ENCODE measurements around the gene DDX6. TPM values are rescaled to one million over a fixed set of nuclear protein-coding genes. Genes with fewer than 3 reads are reported as not detected.
"Not testable (repeated sequence)": the region's sequence is repeated elsewhere in the genome, so short reads cannot be mapped to it uniquely, and the experiment has no call there.

The DDX6 gene
- total and polyA plus RNA-seq, 10 of the 15 experiments (the other 5 are each of a cell fraction or from before 2014, with no cell fraction given), result 6.6 to 119 (median 48.8) TPM

GRCh38 chr11:118761981-118762380, 29.0 kb downstream of the DDX6 start:
- ChIA-PET CTCF (interaction anchor here (1.5 to 1.6 kb wide), 2 partner anchors 28 to 72 kb away, joined by 4 to 5 read pairs; no protein-coding TSS in a partner anchor), POLR2A (interaction anchor here (2.0 kb wide), 1 partner anchor 31 kb away, joined by 5 read pairs; no protein-coding TSS in a partner anchor), SMC1A (ENCODE audit: uncharacterized antibody, unreplicated experiment) (interaction anchor here (0.8 to 1.1 kb wide), 2 partner anchors 28 to 67 kb away, joined by 3 read pairs; no protein-coding TSS in a partner anchor)
- H3K4me2 ChIP-seq (ENCODE audit: control insufficient read depth, insufficient read depth); H3K27me3 ChIP-seq (replicated peaks in 1 of 2; ENCODE audit: control insufficient read depth in 2 of 2, insufficient read depth in 2 of 2, low read length in 1 of 2); H2AFZ ChIP-seq (ENCODE audit: control insufficient read depth, low read depth, low read length); FAIRE-seq; H3K4me3 ChIP-seq; H4K20me1 ChIP-seq (ENCODE audit: control insufficient read depth, insufficient read depth); H3K9ac ChIP-seq (ENCODE audit: control insufficient read depth, insufficient read depth, low read length); H3K79me2 ChIP-seq (ENCODE audit: control insufficient read depth, insufficient read depth, low read length); H3K9me3 ChIP-seq (replicated peaks; ENCODE audit: control insufficient read depth, insufficient read depth, low read length); RAD21 ChIA-PET (ENCODE audit: unreplicated experiment); H3K27ac ChIP-seq (ENCODE audit: control insufficient read depth, insufficient read depth); H3K4me1 ChIP-seq (ENCODE audit: control insufficient read depth, insufficient read depth, low read length); DNase-seq (ENCODE audit: low read depth, low spot score); ATAC-seq; BruUV-seq (replicated peaks); in situ Hi-C loops (cut with MboI); intact Hi-C loops (cut with micrococcal nuclease; ENCODE audit: unreplicated experiment): not testable (repeated sequence)
- WGBS (ENCODE audit: insufficient coverage, insufficient replicate concordance, low lambda C conversion rate, missing lambda C conversion rate), result 92% methylated on average over 10 of the region's 10 CpGs
- H3K36me3 ChIP-seq (ENCODE audit: control insufficient read depth in 2 of 2, insufficient read depth in 2 of 2, low read length in 1 of 2), result peaks cover 3 to 30% of the 10 kb centered on the region in 2 experiments

- Histone ChIP-seq H3K9ac (ENCODE audit: control insufficient read depth, insufficient read depth, low read length) (no peak overlapping the region), H3K79me2 (ENCODE audit: control insufficient read depth, insufficient read depth, low read length) (no peaks in the 10 kb centered on the region), H3K4me3 (no peak overlapping the region), H2AFZ (ENCODE audit: control insufficient read depth, low read depth, low read length) (no peak overlapping the region), H3K36me3 (ENCODE audit: control insufficient read depth in 2 of 2, insufficient read depth in 2 of 2, low read length in 1 of 2) (peaks cover 7 to 38% of the 10 kb centered on the region in 2 experiments), H3K4me2 (ENCODE audit: control insufficient read depth, insufficient read depth) (no peak overlapping the region), H3K9me3 (replicated peaks; ENCODE audit: control insufficient read depth, insufficient read depth, low read length) (no peaks in the 10 kb centered on the region), H3K27me3 (replicated peaks in 1 of 2; ENCODE audit: control insufficient read depth in 2 of 2, insufficient read depth in 2 of 2, low read length in 1 of 2) (no peaks in the 10 kb centered on the region), H3K4me1 (ENCODE audit: control insufficient read depth, insufficient read depth, low read length) (no peaks in the 10 kb centered on the region), H3K27ac (ENCODE audit: control insufficient read depth, insufficient read depth) (no peak overlapping the region), H4K20me1 (ENCODE audit: control insufficient read depth, insufficient read depth) (no peaks in the 10 kb centered on the region)
- RAD21 ChIA-PET (ENCODE audit: unreplicated experiment), result no interaction called here
- FAIRE-seq, result no peak
- CTCF ChIA-PET, result interaction anchor here (0.9 kb wide), 1 partner anchor 22 kb away, joined by 3 read pairs; no protein-coding TSS in a partner anchor
- POLR2A ChIA-PET, result no interaction called here
- no peak for ATAC-seq
- BruUV-seq (replicated peaks), result no TSS peak
- 84% methylated on average over 4 of the region's 4 CpGs for WGBS (ENCODE audit: insufficient coverage, insufficient replicate concordance, low lambda C conversion rate, missing lambda C conversion rate)
- SMC1A ChIA-PET (ENCODE audit: uncharacterized antibody, unreplicated experiment), result interaction anchor here (0.8 to 1.2 kb wide), 2 partner anchors 16 to 377 kb away, joined by 3 read pairs; no protein-coding TSS in a partner anchor
- intact Hi-C loops (cut with micrococcal nuclease; ENCODE audit: unreplicated experiment) (no loop called here), in situ Hi-C loops (cut with MboI) (no loop called here)
- DNase-seq (ENCODE audit: low read depth, low spot score), result no peak
- TF ChIP-seq RBBP5 (conservative IDR thresholded peaks at IDR 0.05), result no peak
- no peak for TF ChIP-seq SIX5 (IDR thresholded peaks at IDR 0.05; ENCODE audit: low read depth, low read length, severe bottlenecking)
- TF ChIP-seq POU2F2 (IDR thresholded peaks at IDR 0.05; ENCODE audit: borderline replicate concordance, low read depth, low read length), result no peak
- TF ChIP-seq YBX1 (IDR thresholded peaks at IDR 0.05), result no peak
- no peak for TF ChIP-seq ZNF24 (IDR thresholded peaks at IDR 0.05)
- no peak for TF ChIP-seq PRDM15 (CRISPR knock-in tag; IDR thresholded peaks at IDR 0.05)
- TF ChIP-seq RELA (IDR thresholded peaks at IDR 0.05; ENCODE audit: borderline replicate concordance, partially characterized antibody), result no peak
- no peak for TF ChIP-seq CREM (IDR thresholded peaks at IDR 0.05; ENCODE audit: low read depth)
- no peak for TF ChIP-seq CTCF (IDR thresholded peaks at IDR 0.05 in 2 of 3, conservative IDR thresholded peaks at IDR 0.05 in 1 of 3; ENCODE audit: control insufficient read depth in 2 of 3, extremely low read depth in 1 of 3, insufficient read depth in 1 of 3, low read depth in 3 of 3, low read length in 3 of 3)
- TF ChIP-seq MTA2 (IDR thresholded peaks at IDR 0.05; ENCODE audit: low read depth), result no peak
- TF ChIP-seq TAF1 (IDR thresholded peaks at IDR 0.05; ENCODE audit: borderline replicate concordance, low read depth, low read length), result no peak
- TF ChIP-seq GATAD2B (conservative IDR thresholded peaks at IDR 0.05; ENCODE audit: low read depth), result no peak
Measured at GRCh38 chr11:118757876-118758399, 33.0 kb downstream of the DDX6 start.
